ENCODE measurements around the gene GDA. TPM values are rescaled to one million over a fixed set of nuclear protein-coding genes. Genes with fewer than 3 reads are reported as not detected.

Gene GDA
- 14.6 and 17.3 TPM in 2 replicates for total RNA-seq

DNA sequence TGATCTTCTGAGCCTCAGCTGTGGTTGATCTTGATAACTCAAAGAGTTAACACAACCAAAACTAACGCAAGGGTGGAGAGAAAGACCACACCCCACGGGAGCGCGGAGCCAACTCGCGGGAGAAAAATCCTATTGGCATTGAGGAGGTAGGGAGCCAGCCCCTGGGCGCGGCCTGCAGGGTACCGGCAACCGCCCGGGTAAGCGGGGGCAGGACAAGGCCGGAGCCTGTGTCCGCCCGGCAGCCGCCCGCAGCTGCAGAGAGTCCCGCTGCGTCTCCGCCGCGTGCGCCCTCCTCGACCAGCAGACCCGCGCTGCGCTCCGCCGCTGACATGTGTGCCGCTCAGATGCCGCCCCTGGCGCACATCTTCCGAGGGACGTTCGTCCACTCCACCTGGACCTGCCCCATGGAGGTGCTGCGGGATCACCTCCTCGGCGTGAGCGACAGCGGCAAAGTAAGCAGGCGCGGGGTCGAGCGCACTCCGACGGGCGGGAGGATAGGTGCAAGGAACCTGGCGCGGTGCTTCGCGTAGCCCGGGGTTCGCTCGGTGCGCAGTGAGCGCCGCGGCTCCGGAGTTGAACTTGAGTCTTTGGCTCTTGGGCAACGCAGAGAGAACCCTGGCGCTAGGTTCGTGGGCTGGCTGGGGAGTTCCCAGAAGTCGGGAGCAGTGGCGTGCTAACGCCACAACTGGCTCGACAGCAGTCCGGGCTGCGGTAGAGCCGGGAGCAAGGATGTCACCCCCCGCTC is at the start of gene GDA:
GDA (plus strand) TSS at position 210 of the 745 bp plus-strand sequence; CDS start at position 330, 120 bp downstream.
- DNase-seq (ENCODE audit: low read depth), result peak; percentile 52

DNA sequence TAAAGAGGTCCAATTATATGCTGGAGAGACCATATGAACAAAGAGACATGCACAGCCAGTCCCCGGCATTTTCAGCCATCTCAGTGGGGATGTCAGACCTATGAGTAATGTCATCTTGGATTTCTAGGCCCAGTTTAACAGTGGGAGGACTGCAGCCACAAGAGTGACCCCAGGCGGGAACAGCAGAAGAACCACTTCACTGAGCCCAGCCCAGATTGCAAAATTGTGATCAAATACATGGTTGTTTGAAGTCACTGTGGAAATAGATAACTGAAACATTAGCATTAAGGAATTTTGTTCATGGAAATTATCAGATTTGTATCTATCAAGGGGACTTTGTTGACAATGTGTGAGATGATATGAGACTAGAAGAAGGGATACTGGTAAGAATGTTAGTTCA is 46.7 kb upstream of the GDA start:
- DNase-seq (ENCODE audit: low read depth), result no peak

DNA sequence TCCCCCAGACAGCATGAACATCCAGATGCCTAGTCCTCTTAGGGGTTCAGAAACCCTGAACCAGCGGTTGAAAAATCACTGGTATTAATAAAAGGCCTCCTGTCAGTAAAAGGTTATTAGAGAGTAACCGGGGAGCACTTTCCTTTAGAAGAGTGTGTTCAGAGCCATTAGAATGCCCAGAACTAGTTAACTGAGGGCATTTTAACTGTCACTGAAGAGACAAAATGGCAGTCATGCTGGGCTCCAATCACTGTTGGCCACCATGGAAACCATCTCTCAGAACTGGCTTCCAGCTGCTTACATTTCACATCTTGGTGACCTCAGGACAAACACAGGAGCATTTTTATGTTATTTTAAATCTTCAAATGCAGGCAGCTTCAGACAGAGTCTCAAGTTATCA is 36.2 kb upstream of the GDA start:
- no peak for DNase-seq (ENCODE audit: low read depth)

DNA sequence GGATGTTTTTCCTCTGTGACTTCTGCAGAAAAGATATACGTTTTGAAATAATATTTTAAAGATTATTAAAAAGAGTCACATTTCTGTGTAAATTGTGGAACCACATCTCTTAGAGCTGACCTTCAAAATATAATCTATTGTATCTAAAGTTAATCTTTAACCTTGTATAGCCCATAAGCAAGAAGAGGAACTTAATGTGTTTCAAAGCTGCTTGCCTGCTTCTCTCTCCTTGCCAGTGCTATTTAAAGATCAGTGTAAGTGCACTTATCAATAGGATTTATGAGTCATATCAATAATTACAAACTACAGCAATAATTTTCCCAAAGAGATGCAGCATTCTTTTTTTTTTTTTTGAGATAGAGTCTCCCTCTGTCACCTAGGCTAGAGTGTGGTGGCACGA is 29.4 kb upstream of the GDA start:
- DNase-seq (ENCODE audit: low read depth), result peak; percentile 29

DNA sequence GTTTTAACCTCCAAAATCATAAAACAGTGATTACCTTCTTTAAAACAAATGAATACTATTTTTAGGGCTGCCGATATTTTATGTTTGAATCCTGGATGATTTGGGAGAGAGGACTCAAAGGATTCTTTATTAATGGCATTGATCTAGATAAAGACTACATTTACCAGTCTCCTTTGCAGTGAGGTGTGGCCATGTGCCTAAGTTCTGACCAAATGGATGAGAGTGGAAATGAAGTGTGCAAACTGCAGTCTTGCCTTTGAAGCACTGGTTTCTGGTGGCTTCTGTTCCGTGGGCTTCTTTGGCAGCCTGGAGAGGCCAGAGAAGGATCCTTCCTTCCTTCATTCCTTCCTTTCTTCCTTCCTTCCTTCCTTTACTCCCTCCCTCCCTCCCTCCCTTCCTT is 24.3 kb upstream of the GDA start:
- DNase-seq (ENCODE audit: low read depth), result no peak

DNA sequence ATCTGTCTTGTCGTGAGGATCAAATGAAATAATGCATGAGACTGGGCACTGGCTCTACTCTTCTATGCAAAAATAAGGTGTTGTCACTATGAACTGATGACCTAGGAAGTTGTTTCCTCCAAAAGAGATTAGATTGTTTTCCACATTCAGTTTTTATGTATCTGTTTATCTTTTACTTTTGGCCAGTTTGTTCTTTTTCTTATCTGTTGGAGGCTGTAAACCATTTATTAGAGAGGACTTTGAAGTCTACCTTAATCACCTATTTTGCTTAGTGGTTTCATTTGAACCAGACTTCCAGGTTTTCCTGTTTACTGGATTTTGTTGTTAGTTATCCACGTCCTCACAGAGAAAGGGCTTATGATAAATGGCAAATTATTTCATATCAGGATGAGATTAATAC is 21.5 kb upstream of the GDA start:
- no peak for DNase-seq (ENCODE audit: low read depth)

DNA sequence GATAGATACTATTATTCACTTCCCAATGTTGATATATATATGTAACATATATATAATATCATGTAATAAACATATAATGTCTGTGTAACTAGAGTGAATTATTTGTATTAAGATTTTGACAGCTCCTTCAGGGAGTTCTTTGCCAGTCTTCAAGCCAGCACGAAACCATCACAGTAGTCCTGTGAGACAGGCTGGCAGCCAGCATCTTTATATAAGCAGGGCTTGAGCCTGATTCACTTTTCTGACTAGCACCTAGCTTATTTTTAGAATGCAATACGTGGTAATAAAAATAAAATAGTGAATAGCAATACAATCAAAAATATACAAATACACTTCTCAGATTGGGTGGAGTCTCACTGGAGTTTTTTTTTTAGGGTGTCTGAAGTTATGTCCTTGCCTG is 20.7 kb upstream of the GDA start:
- no peak for DNase-seq (ENCODE audit: low read depth)

DNA sequence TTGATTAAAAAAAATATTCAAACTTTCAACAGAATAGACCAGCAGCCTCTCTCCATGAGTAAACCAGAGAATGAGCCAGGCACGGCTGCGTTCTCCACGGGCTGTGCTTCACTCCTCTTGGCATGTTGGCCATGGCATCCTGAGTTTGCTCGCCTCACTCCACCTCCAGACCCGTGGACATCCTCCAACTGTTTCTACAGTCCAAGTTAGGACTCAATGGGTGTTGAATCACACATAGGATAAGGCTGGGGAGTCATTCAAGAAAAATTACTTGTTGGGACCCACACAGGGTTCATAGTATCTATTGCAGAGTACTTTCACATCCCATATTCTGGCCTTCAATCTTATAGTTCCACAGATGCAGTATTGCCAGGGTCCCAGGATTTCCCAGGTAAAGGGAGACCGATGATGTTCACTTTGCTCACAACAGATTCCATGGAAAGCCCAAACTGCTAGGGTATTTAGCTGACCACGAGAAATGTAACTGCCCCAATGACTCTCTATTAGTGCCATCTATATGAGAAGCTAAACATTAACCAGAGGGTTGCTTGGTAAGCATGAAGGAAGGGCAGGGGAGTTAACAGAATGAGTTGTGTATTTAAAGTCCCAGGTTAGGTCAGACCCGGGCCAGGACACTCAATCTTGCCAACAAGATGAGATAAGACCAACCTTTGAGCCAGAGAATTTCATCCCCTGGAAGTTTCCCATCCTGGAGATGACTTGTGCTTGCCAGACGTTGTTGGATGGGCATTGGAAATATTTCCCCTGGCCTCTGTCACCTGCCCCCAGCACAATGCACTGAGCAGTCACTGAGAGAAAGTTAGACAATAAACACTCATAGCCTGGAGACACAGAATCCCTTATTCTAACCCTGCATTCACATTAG is 19.7 kb upstream of the GDA start:
- DNase-seq (ENCODE audit: low read depth), result peak; percentile 92

DNA sequence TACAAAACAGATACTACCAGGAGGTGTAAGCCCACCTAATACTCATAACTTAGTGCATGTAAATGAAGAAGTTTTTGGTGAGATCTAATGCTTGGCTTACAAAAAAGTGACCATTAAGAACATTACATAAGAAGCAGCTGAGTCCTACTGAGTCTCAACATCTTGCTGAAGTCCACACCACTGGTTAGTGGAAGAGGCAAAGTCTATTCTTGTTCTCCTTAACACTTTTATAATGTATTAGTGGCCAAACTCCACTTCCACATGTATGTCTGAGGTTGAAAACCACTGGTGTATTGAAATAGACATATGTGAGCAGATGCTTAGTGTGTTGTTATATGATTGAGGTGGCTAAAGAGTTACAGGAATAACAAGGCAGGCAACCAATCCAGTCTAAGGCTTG is 18.9 kb upstream of the GDA start:
- DNase-seq (ENCODE audit: low read depth), result no peak

DNA sequence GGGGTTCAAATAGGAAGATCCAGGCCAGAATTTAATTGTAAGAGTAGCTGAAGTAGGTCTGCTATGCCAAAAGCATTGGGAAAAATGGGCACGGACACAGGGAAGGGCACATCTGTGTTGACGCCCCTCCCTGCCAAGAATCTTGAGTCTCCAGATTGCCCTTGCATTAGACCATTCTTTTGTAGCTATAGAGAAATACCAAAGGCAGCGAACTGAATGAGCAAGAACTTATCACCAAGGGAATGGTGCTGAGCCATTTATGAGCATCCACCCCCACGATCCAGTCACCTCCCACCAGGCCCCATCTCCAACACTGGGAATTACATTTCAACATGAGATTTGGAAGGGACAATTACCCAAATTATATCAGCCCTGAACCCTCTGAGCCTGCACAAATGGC is 18.0 kb upstream of the GDA start:
- no peak for DNase-seq (ENCODE audit: low read depth)

DNA sequence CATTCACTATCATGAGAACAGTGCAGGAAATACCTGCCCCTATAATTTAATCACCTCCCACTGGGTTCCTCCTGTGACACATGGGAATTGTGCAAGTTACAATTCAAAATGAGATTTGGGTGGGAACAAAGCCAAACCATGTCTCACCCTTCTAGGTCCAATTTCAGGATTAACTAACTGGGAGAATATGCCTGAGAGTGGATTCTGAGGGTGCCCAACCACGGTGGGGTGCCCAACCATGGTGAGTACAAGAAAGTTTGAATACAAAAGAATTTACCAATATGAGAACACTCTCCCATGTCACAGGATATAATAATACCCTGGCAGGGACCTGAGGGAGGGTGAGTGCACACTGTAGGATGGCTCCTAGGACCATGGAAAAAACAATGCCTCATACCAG is 17.2 kb upstream of the GDA start:
- peak; percentile 94 for DNase-seq (ENCODE audit: low read depth)

DNA sequence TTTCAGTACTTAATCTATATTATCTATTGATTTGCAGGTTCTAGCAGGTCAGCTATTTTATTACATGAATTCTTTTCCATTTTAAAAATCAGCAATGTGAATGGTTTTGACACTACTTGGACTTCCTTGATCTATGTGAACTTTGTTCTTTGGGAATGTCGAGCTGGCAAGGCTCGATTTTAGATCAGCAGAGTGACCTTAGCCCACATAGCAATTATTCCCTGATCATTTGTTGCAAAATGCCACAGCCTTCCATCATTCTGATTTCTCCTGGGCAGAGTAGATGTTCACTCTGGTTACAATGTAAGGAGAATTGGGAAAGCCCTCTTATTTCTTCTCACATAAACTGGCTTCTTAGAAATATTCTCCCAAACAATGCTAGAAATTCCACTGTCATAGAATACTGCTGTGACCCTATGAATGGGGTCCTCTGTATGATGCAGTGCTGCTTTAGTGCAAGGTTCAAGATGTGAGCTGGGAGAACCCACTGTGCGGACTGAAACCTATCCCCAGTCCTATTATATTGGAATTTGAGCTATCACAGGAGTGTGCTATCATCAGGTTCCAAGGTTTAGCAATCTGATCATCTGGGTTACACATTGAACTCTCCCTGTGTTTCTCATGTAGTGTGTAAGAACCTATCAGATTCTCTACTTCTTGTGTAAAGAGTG is 15.7 kb upstream of the GDA start:
- no peak for DNase-seq (ENCODE audit: low read depth)

DNA sequence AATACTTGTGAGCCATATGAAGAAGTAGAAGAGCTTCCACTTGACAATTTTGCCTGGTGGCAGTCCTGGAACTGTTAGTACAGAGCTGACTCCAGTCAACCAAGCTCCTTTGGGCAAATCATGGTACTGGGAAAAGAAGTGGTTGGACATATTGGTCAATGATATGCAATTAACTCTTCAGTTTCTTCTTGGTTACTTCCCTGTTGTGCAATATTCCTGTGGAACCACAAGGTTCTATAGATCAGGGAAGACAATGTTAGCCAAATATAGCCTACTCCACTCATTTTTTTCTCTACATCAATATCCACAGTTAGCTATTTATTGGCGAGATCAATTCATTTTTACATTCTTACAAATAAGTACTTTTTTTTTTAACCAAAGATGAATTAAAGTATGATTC is 14.4 kb upstream of the GDA start:
- no peak for DNase-seq (ENCODE audit: low read depth)

DNA sequence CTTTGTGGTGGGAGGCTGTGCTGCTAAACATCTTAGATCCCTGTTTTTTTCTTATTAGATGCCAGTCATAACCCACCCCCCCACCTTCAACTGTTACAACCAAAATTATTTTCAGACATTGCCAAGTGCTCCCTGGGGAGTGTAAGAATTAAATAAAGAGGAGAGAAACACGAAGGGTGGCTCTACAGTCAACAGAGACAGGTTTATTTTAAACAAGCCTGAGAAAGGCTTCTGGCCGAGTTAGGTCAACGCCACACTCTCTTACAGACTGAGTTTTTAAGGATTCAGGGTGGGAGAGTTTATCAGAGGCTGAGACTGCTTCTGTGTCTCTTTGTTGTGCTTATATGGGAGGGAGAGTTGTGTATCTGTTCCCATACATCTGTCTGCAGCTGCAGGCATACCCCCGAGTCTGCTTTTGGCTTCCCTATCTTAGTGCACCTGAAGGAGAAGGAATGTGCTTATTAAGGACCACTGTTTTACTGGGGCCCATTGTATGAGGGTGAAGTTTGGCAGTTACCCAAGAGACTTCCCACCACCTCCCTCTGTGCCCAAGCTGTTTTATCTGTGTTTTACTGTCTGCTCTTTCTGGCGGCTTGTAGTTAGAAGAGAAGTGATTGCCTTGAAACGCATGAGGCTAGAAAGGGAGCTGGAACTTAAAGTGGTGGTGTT is 11.4 kb upstream of the GDA start:
- no peak for DNase-seq (ENCODE audit: low read depth)

DNA sequence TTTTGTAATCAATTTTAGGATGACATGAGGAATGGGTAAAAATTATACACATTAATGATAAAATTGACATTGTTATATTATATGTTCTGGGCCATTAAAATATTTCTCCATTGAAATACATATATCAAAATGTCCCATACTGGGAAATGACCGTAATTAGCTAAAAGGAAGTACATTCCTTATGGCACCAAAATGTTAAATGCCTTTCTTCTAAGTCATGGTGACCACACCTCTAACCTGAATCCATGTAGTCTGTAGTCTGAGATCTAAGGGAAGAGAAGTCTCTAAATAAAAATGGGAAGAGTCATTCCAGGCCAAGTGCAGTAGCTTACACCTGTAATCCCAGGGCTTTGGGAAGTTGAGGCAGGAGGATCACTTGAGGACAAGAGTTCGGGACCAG is 10.0 kb upstream of the GDA start:
- peak; percentile 62 for DNase-seq (ENCODE audit: low read depth)

DNA sequence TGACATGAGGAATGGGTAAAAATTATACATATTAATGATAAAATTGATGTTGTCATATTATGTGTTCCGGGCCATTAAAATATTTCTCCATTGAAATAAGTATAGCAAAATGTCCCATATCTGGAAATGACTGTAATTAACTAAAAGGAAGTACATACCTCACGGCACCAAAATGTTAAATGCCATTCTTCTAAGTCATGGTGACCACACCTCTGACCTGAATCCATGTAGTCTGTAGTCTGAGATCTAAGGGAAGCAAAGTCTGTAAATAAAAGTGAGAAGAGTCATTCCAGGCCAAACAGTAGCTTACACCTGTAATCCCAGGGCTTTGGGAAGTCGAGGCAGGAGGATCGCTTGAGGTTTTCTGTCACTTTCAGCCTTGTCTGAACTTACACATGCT is 8.7 kb upstream of the GDA start:
- DNase-seq (ENCODE audit: low read depth), result peak; percentile 79

DNA sequence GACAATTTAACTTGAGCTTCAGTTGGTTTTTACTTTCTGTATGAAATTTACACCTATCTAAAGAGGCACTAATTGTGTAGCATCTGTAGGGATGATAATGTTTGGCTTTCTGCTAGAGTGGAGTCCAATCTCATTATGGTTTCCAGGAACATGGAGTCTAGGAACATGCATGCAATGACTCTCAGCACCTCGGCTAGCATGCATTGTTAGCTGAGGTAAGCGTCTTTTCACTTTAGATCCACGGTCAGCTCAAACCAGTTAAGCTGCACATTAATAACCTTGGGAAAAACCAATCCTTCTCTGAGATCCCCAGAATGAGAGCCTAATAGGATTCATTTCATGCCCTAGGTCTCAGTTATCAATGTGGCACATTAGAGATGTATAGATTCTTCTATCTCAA is 7.8 kb upstream of the GDA start:
- no peak for DNase-seq (ENCODE audit: low read depth)

DNA sequence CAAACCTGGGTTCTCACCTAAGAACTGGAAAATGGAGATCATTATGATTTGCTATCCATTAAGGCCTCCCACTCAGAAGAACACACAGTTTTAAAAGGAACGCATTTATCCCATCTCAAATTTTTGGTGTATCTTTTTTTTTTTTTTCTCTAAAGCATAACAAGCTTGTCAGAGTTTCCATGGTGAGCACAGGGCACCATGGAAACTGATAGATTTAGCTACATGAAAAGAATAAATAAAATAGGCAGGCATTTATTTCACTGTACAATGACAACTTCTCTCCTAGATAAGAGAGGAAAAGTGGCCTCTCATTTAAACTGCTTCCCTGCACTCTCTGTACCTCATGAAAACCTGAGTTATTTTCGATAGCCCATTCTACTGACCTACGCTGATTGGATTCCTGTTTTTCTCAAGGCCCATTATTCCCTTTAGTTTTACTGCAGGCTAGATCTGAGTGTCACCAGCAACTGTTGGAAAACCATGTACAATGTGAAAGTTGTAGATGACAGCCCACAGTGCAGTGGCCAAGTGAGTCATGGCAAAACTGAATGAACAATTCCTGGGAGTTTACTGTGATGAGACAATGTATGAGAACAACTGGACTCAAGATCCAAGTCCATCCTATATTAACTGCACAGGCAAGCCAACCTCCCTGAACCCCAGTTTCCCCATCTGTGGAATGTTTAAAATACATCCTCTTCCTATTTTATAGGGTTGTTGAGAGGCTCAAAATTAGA is 4.3 kb upstream of the GDA start:
- peak; percentile 68 for DNase-seq (ENCODE audit: low read depth)

DNA sequence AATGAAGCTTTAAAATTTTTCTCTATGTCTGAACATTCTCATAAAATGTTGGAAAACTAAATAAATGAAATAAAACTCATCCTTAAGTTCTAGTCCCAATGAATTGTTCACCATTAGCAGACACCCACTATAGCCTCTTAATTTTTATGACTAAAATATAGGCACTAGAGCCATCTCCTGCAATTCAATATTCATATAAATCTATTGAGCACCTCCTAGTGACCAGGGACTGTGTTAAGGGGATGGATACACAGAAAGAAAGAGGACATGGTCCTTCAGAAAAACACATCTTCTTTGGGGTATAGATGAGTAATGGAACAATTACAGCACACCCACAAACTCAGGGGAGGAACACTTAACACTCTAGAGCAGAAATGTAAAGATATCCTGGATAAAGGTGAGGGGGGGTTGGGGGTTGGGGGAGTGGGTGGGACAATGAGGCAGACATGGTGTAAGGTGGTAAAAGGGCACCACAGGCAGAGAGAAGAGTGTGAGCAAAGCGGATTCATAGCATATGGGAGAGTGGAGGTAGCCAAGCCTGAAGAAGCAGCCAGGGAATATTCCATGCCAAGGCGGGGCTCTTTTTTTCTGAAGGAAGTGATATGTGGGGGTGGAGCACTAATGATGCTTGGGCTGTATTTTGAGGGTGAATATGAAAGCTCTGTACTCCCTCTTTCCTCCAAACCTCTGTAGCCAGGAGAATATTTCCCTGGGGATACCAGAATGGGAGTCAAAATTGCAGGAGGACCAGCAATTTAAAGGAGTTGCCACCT is 3.3 kb upstream of the GDA start:
- DNase-seq (ENCODE audit: low read depth), result no peak

DNA sequence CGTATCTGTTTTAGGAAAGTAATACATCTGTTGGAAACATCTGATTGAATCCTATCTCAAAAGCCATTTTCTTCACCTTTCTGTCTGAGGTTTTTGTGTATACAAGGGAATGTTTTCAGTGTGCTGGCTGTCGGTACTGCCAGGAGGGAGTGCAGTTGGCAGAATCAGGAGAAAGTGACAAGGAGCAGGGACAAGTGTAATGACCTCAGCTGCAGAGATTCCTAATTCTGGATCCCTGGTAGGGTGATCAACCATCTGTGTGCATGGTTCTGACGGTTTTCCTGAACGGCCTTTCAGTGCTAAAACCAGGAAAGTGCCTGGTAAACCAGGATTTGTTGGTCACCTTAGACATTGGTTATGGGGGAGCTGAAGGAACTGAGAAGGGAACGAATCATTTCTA is 1.6 kb upstream of the GDA start:
- DNase-seq (ENCODE audit: low read depth), result no peak

DNA sequence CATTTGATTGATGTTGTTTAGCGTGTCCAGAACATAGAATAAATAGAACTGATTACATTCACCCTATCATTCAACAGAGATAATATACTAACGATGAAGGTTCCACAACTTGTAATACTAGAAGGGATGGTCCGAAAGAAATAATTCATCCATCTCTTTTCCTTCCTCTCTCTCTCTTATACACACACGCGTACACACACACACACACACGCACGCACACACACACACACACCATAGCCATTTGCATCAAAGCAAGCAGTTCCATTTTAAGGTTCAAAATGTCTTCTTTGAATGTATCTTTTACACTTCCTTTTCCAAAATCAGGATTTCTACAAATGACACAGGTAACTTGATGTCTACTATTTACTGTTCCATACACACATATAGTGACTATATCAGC is 887 bp downstream of the GDA start:
- DNase-seq (ENCODE audit: low read depth), result peak; percentile 42
